Body of pancreas (tissue), 4 donors: ENCODE measurements around the gene HES4. TPM values are rescaled to one million over a fixed set of nuclear protein-coding genes. Genes with fewer than 3 reads are reported as not detected.

ENCODE experiments used
- ATAC-seq: fragments of 150-250 bp; one replicate; pipeline ENCODE4 v1.9.1; 2016
- DNase-seq, 4 donors: peaks; one replicate each; pipeline ENCODE4 v3.0.0-alpha.2; 2019
- H3K27ac ChIP-seq, 4 donors: fragments of 200-600 bp; sonication (generic); 1 replicate in 3 of 4; 2 replicates in 1 of 4; pipeline versions ENCODE4 v1.5.1 to v1.6.1; 2016 to 2019; ENCODE audit warnings: mild to moderate bottlenecking in 1 of 4, mixed read lengths in 1 of 4, moderate library complexity in 1 of 4
- H3K27me3 ChIP-seq, 2 donors: fragments of 200-600 bp; sonication (generic); one replicate each; pipeline ENCODE4 v1.6.0; 2016; ENCODE audit warnings: mild to moderate bottlenecking in 1 of 2
- H3K36me3 ChIP-seq, 2 donors: fragments of 200-600 bp; sonication (generic); replicated peaks in 1 of 2; 2 replicates each; pipeline ENCODE4 v1.5.1; 2016; ENCODE audit warnings: low read depth in 2 of 2; ENCODE audit not compliant: insufficient read depth in 1 of 2
- H3K4me1 ChIP-seq: fragments of 200-600 bp; sonication (generic); one replicate; pipeline ENCODE4 v1.6.0; 2016
- H3K4me3 ChIP-seq, 2 donors: fragments of 200-600 bp; sonication (generic); 1 replicate in 1 of 2; 2 replicates in 1 of 2; pipeline ENCODE4 v1.5.1; 2016 to 2019
- H3K9me3 ChIP-seq, 3 donors: fragments of 200-600 bp; sonication (generic); 1 replicate in 2 of 3; 2 replicates in 1 of 3; pipeline ENCODE4 v1.5.1; 2016
- CTCF ChIP-seq, 7 experiments: fragments of 450-650 bp in 4 of 7; fragments of 200-600 bp in 3 of 7; sonication (generic) in 3 of 7; IDR thresholded peaks; one replicate each; pipeline ENCODE4 v1.5.1; 2016 to 2019; ENCODE audit warnings: antibody characterized with exemption in 7 of 7
- POLR2A ChIP-seq, 3 donors: fragments of 450-650 bp; IDR thresholded peaks; one replicate each; pipeline ENCODE4 v1.6.1; 2016; ENCODE audit warnings: antibody characterized with exemption in 3 of 3, mild to moderate bottlenecking in 2 of 3
- WGBS, 2 donors: methylation state at CpG; one replicate each; pipeline ENCODE4 v1.1.5; 2017; 5-methylcytosine and 5-hydroxymethylcytosine counted together
- intact Hi-C: fragments of 100-400 bp; cut with DNase I; formaldehyde crosslinking; loops from one replicate; pipeline ENCODE4 v1.15.1; 2023
- total RNA-seq, 2 donors: library from RNA; depleted of rRNA; stranded (reverse); fragments of >200 nt; gene quantifications; one replicate each; pipeline ENCODE4 v1.1.0, GENCODE V29; 2016

HES4 gene
- total RNA-seq, 2 donors from 2014 or later, result 44.1 to 97.2 TPM

GRCh38 chr1:980602-981395, 19.1 kb downstream of the HES4 start:
- intact Hi-C loops, result loop anchor here (5.0 to 10.0 kb wide), 2 partner anchors 82 to 314 kb away; no protein-coding TSS in a partner anchor
- Histone ChIP-seq H3K9me3 (no peaks in the 10 kb centered on the region), H3K36me3 (no peaks in the 10 kb centered on the region), H3K4me3 (no peak overlapping the region), H3K4me1 (peaks cover 10% of the 10 kb centered on the region), H3K27me3 (peaks cover 0 to 4% of the 10 kb centered on the region in 2 donors), H3K27ac (no peak overlapping the region)
- ATAC-seq, result no peak
- TF ChIP-seq POLR2A (IDR thresholded peaks at IDR 0.05) (no peak), CTCF (IDR thresholded peaks at IDR 0.05) (no peak)
- 58 to 66% methylated on average over 13 to 34 of the region's 35 CpGs for WGBS, 2 donors
- peak in 1 of 4 donors; percentile 10 for DNase-seq

GRCh38 chr1:980137-980571, 19.7 kb downstream of the HES4 start:
- ATAC-seq (no peak), DNase-seq (peak in 1 of 4 donors; percentile 10)
- Histone ChIP-seq H3K9me3 (no peaks in the 10 kb centered on the region), H3K27me3 (peaks cover 0 to 4% of the 10 kb centered on the region in 2 donors), H3K36me3 (no peaks in the 10 kb centered on the region), H3K4me1 (peaks cover 13% of the 10 kb centered on the region), H3K27ac (no peak overlapping the region), H3K4me3 (no peak overlapping the region)
- WGBS, 2 donors, result 58% methylated on average over 11 of the region's 13 CpGs; no CpG with 5 or more reads in 1 of the 2 donors
- TF ChIP-seq POLR2A (IDR thresholded peaks at IDR 0.05) (no peak), CTCF (IDR thresholded peaks at IDR 0.05) (no peak)
- intact Hi-C loops, result loop anchor here (5.0 to 10.0 kb wide), 2 partner anchors 82 to 315 kb away; no protein-coding TSS in a partner anchor

DNA sequence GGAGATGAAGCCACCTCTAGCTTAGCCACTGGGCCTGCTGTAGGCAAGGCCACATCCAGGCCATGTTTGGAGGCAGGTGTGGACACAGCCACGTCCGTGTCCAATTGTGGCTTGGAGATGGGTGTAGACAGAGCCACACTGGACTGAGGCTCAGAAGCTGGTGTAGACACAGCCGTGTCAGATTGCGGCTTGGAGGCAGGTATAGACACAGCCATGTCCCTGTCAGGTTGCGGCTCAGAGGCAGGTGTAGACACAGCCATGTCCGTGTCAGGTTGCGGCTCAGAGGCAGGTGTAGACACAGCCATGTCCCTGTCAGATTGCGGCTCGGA, 20.2 kb downstream of the HES4 start:
- no peak overlapping the region for H3K27ac ChIP-seq
- intact Hi-C loops, result loop anchor here (5.0 to 10.0 kb wide), 2 partner anchors 83 to 315 kb away; no protein-coding TSS in a partner anchor
- H3K4me1 ChIP-seq, result peaks cover 13% of the 10 kb centered on the region
- H3K4me3 ChIP-seq, result no peak overlapping the region
- H3K9me3 ChIP-seq, result no peaks in the 10 kb centered on the region
- DNase-seq (no peak), ATAC-seq (no peak)
- H3K27me3 ChIP-seq, result peaks cover 0 to 4% of the 10 kb centered on the region in 2 donors
- no peak for TF ChIP-seq CTCF (IDR thresholded peaks at IDR 0.05)
- TF ChIP-seq POLR2A (IDR thresholded peaks at IDR 0.05), result no peak
- WGBS, 2 donors, result 80 to 81% methylated on average over 7 to 9 of the region's 9 CpGs
- no peaks in the 10 kb centered on the region for H3K36me3 ChIP-seq

DNA sequence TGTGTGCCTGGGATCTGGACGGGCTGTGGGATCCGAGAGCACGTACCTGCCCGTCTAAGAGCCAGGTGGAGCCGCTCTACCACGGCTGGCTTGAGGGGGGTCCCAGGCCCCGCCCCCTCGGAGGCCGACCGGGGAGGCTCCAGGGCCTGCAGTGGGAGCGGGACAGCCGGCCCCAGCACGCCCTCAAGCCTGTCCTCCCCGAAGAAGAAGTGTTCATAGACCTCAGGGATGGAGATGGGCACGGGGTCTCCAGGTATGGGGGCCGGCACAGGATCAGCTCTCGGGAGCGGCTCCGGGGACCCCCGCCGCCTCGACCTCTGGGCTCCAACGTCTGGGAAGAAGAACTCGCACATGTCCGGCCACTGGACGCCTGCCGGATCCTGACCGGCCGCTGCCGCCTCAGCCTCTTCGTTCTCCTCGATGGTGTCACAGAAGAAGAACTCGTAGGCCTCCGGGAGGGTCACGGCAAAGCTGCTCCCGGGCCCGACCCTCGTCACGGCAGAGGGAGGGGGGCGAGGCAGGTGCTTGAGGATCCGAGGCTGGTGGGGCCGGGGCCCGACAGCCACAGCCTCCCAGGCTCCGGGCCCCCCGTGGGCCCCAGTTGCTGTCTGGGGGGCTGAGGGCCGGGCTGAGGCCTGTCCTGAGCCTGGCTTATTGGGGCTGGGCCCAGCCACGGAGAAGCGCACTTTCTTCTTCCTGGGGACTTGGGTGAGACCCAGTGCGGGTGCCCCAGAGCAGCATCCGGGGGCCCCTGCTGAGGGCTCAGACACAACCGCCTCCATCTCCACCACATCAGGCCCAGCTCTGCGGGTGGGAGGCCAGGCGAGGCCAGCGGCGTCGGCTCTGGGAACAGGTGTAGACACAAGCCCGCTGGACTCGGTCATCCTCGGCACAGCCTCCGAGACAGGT, 20.8 kb downstream of the HES4 start:
- no peaks in the 10 kb centered on the region for H3K36me3 ChIP-seq
- intact Hi-C loops, result no loop called here
- TF ChIP-seq POLR2A (IDR thresholded peaks at IDR 0.05) (no peak), CTCF (IDR thresholded peaks at IDR 0.05) (no peak)
- H3K4me1 ChIP-seq, result peaks cover 10% of the 10 kb centered on the region
- DNase-seq (peak in 1 of 4 donors; percentile 10), ATAC-seq (no peak)
- no peak overlapping the region for H3K27ac ChIP-seq
- 79 to 84% methylated on average over 10 to 38 of the region's 60 CpGs for WGBS, 2 donors
- no peak overlapping the region for H3K4me3 ChIP-seq
- H3K27me3 ChIP-seq, result peaks cover 0 to 4% of the 10 kb centered on the region in 2 donors
- no peaks in the 10 kb centered on the region for H3K9me3 ChIP-seq
